GM18505 (cell line): ENCODE measurements around the gene TSHR.
A peak's percentile ranks its signal among the peaks of the same experiment; 100 is the strongest.
"Not testable (repeated sequence)": the region's sequence is repeated elsewhere in the genome, so short reads cannot be mapped to it uniquely, and the experiment has no call there.

ENCODE experiments used
- ATAC-seq: cut with Tn5 transposase; IDR thresholded peaks from one replicate; pipeline ENCODE4 v1.9.1; 2021; ENCODE audit not compliant: unreplicated experiment
- POLR2A ChIP-seq: IDR thresholded peaks from 4 replicates; pipeline ENCODE4 v1.6.1; 2011; ENCODE audit warnings: borderline replicate concordance; ENCODE audit not compliant: insufficient read depth, insufficient read length; ENCODE audit errors: extremely low read depth

The TSHR gene

DNA sequence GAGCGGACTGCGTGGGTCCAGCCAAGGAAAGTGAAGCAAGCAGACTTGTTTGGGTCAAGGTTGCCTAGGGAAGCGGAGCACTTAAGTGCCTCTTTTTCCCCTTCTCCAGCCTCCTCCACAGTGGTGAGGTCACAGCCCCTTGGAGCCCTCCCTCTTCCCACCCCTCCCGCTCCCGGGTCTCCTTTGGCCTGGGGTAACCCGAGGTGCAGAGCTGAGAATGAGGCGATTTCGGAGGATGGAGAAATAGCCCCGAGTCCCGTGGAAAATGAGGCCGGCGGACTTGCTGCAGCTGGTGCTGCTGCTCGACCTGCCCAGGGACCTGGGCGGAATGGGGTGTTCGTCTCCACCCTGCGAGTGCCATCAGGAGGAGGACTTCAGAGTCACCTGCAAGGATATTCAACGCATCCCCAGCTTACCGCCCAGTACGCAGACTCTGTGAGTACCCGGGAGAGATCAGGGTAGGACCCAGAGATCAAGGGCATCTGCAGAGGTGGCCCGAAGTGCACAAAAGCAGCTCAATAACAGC is at the start of gene TSHR:
Gene TSHR, plus strand, starts transcription at position 206 of the 526 bp plus-strand sequence. Its CDS starts 60 bp downstream, at position 266.
- TF ChIP-seq POLR2A, result no peak
- no peak for ATAC-seq

DNA sequence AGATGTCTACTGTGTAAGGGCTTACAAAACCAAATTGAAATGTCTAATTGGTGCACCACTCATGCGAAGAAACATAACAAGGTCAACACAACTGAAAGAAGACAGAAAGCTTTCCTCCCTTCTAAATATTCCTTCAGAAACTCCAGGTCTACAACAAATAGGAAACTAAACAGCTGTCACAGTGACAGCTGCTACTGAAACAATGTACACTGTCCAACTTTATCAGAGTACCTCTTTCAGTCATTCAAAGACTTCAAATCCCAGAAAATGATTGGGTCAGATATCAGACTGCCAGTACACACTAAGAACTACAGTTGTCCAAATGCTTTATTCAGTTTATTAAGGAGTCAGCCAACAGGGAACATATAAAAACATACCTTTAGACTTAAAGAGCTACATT is 49.1 kb upstream of the TSHR start:
- TF ChIP-seq POLR2A, result no peak
- no peak for ATAC-seq

DNA sequence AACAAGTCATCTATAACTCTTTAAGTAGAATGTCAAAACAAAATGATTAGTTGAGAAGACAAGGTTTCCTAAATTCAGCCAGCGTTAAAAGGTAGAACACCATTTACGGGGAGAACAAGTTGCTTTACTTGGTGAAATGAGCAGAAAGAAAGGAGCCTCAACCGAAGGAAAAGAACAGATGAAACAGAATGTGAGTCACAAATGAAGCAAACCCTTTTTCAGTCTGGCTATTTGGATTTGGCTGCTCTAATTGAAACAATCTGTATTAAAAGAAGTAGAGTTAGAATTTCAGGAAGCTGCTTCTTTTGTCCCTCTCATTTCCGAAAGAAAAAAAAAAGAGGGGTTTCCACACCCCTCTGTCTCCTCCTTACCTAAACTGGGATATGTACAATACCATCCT is 48.5 kb upstream of the TSHR start:
- TF ChIP-seq POLR2A, result no peak
- ATAC-seq, result no peak

DNA sequence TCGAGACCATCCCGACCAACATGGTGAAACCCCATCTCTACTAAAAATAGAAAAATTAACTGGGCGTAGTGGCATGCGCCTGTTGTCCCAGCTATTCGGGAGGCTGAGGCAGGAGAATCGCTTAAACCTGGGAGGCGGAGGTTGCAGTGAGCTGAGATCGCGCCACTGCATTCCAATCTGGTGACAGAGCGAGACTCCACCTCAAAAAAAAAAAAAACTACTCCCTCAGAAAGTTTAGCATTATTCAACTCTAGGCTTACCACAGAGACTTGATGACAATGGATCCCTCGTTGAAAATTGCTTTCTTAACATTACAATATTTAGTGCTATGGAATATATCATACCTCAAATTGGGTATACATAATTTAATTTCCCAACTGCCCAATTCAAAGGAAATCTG is 43.4 kb upstream of the TSHR start:
- ATAC-seq, result not testable (repeated sequence)

DNA sequence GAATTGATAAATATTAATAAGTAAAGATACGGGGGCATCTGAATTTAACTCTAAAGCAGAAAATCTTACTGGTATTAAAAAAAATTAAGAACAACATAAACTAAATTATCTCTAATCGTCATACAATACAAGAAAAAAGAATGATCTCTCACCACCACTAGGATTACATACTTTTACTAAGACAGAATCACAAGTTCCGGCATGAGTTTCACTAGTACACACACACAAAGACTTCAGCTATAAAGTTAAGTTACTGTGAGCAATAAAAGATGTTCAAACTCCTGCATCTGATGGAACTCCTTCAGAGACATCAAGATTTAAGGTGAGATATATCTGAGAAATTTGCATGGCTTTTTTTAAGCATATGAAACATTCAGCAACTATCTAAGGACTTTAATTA is 35.8 kb upstream of the TSHR start:
- no peak for TF ChIP-seq POLR2A
- no peak for ATAC-seq

DNA sequence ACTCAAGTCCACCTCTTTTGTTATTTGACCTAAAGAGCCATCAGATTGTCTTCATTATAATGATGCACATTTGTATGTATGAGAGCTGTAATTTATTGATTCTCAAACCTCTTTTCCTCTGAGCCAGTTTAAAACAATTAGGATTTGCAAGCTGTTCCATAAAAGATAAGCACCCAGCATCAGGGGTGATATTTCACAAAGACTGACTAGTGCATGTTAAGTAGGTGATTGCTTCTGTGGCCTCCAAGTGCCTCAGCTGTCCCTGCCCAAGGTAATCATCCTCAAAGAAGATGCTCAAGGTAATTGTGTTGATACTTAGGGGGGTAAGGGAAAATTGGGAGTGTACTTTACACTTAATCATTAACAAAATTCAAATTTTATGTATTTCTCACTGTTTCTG is 32.1 kb upstream of the TSHR start:
- no peak for TF ChIP-seq POLR2A
- ATAC-seq, result no peak

DNA sequence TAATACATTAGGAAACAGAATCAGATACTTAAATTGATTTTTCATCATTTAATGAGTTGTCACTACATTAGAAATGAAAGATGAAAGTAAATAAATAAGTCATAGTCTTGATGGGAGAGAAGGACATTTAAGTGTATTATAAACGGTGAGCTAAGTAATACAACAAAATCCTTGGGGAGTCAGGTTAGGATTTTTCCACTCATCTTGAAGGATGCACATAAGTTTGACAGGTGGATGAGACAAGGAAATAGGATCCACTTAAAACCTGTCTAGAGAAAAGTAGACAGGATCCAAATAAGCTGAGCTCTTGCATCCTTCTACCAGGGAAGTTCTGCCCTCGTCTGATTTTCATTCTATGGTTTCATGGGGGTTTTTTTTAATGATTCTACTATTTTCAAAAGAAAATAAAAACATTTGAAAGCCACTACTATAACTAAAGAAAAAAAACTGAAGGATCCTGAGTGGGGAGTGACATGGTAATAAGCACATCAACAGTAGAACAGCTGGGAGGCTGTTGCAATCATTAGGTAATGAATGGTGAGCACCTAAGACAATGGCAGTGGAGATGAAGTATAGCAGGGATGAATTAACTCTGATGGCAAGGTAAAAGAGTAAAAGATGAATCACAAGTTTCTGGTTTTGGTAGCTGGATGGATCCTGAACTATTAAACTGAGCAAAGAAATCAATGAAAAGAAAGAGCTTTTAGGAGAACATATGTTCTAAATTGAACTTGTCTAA is 30.9 kb upstream of the TSHR start:
- TF ChIP-seq POLR2A, result no peak
- no peak for ATAC-seq

DNA sequence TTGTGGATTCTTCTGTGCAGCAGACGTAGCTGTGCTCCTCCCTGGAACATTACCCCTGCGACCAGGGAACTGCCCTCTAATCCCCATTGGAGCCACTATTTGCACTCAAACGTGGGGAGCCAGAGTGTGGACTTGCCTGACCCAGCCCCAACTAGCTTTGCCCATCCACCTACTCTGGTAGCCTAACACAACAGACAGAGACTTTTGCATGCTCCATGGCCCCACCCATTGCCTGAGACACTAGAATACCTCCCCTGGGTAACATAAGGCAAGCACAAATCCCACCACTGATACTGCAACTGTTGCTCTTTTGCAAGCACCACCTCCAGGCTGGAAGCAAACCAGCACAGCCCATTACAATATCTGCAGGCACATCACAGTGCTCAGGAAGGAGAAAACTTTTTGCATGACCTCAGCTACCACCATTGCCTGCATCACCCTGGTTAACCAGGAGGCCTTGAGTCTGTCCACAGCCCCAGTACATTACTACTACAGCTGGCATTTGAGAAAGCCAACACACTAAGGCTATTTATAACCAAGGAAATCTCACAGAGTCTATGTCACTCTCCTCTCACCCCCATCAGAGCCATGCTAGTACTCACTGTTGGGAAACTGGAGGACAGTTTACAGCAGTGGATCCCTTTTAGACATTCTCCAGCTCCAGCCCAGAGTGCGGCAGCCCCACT is 28.9 kb upstream of the TSHR start:
- TF ChIP-seq POLR2A, result no peak
- no peak for ATAC-seq

DNA sequence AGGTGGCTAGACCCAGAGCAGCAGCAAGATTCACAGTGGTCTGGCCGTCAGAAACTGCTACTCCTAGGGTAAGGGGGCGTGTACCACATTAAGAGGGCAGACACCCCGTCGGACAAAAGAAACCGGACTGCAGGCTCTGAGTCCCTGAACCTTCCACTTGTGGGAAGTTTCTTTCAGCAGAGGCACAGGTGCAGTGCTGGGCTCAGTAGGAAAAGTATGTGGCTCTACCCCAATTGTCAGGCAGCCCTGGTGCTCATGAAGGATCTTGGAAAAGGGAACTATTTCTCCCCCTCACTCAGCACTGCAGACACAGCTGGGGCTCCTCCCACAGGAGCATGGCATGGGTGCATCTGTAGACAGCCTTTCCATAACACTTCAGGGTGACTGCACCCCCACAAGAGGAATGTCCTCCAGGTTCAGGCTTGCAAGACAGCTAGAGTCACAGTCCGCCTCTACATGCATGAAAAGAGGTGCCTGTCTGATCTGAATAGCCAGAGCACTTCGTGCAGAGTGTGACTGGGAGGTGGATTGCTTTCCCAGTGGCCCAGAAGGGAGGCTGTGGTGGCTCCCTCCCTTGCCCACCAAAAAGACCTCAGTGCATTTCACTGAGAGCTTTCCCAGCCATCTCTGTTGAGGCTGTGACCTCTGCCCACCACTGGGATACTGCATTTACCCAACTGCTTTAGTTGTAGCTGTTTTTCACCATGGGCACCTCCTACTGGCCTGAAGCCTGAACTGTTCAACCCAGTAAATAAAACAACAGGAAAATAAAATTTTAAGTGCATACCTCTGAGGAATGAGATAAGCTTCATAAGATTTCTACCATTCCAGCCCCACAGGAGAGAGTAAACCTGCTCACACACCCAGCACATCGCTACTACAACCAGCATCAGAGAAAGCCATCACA is 28.1 kb upstream of the TSHR start:
- ATAC-seq, result no peak
- TF ChIP-seq POLR2A, result no peak

DNA sequence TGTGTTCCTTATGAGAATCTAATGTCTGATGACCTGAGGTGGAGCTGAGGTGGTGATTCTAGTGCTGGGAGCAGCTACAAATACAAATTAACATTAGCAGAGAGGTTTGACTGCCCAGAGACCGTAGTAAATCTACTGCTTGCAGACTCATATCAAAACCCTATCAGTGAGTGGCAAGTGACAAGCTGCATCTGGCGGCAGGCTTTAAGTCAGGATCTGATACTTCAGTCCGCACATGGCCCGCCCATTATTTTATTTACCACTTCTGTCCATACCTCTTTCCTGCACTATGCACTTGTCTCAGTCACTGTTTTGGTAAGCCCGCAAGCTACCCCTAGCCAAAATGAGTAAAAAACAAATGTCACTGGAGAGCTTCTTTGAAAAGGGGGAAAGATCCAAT is 25.3 kb upstream of the TSHR start:
- no peak for TF ChIP-seq POLR2A
- ATAC-seq, result no peak

DNA sequence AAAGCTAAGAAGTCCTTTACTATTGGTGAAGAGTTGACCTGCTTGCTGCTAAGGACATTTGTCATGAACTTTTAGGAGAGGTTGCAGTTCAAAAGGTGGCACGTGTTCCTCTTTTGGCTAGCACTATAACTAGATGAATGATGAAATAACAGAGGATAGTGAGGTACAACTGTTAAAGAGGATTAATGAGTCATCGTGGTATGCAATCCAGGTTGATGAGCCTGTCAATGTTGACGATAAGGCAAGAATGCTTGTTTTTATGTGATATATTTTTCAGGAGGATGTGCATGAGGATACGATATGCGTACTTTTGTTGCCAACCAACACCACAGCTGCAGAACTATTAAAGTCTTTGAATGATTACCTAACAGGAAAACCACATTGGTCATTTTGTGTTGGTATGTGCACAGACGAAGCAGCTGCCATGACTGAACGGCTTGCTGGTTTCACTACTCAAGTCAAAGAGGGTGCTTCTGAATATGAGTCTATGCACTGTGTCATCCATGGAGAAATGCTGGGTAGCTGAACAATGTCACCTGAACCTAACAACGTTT is 24.5 kb upstream of the TSHR start:
- ATAC-seq, result peak; percentile 99
- TF ChIP-seq POLR2A, result no peak

DNA sequence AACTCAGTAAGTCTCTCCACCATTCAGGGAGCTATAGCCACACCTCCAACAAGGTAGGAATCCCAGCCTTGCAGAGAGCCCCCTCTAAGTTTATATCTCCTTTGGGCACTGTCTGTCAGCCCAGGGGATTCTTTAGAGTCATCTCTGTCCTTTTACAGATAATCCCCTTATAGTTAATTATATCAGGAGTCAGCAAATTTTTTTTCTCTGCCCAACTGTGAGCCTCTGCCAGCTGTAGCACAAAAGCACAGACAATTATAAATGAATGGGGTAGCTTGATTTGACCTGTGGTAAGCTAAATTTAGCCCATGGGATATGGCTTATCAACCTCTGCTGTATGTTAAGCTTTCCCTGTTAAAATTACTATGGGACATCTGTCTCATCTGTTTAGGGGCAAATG is 22.1 kb upstream of the TSHR start:
- TF ChIP-seq POLR2A, result no peak
- no peak for ATAC-seq

DNA sequence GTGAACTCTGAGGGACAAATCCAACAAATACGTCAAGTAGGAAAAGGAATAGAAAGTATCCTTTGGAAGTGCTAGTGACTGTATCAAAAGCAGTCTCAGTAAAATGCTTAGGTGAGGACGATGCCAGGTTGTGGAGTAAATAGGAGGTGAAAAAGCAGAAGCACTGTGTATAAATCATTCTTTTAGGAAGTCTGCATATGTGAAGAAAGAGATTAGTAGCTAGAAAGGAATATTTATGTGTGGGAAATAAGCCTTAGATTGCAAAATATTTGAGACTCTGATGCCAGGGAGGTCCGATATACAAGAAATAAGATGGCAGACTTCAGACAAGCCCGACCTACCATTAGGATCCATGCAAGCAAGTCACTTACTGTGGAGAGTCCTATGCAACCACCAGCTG is 21.7 kb upstream of the TSHR start:
- TF ChIP-seq POLR2A, result no peak
- ATAC-seq, result no peak
